T-cell (primary cell): ENCODE measurements around the gene SYT2. TPM values are rescaled to one million over a fixed set of nuclear protein-coding genes. Genes with fewer than 3 reads are reported as not detected.
"Not testable (repeated sequence)": the region's sequence is repeated elsewhere in the genome, so short reads cannot be mapped to it uniquely, and the experiment has no call there.

Experiments
- ATAC-seq, 4 experiments: fragments of 200-7000 bp in 3 of 4; fragments of 150-1000 bp in 1 of 4; cut with Tn5 transposase; replicated peaks in 1 of 4; 1 replicate in 3 of 4; 2 replicates in 1 of 4; pipeline ENCODE4 v1.10.0; 2021; ENCODE audit warnings: moderate library complexity in 3 of 4, mild to moderate bottlenecking in 2 of 4, moderate number of reproducible peaks in 1 of 4
- CTCF ChIA-PET, 2 donors: fragments of 300-600 bp; sonication (Branson Sonifier 250); formaldehyde crosslinking; loops; one replicate each; lab custom pipeline; 2022; ENCODE audit warnings: antibody characterized with exemption in 2 of 2; lab: Charles Lee
- POLR2A ChIA-PET, 2 donors: fragments of 300-600 bp; sonication (Branson Sonifier 250); formaldehyde crosslinking; loops; one replicate each; lab custom pipeline; 2022; ENCODE audit warnings: antibody characterized with exemption in 2 of 2; lab: Charles Lee
- DNase-seq, 35 experiments: peaks; one replicate each; pipeline versions ENCODE4 v3.0.0 to v3.0.0-alpha.2; 2013 to 2023
- H3K27ac ChIP-seq: one replicate; pipeline ENCODE4 v1.5.1; 2013; ENCODE audit warnings: low read length
- H3K27me3 ChIP-seq, 2 experiments: replicated peaks in 1 of 2; 1 replicate in 1 of 2; 2 replicates in 1 of 2; pipeline versions ENCODE4 v1.6.1 to v1.7.0; 2013; ENCODE audit warnings: low read length in 1 of 2, mixed read lengths in 1 of 2; ENCODE audit not compliant: control insufficient read depth in 2 of 2, insufficient read depth in 2 of 2; ENCODE audit errors: extremely low read depth in 1 of 2
- H3K36me3 ChIP-seq, 2 donors: 1 replicate in 1 of 2; 2 replicates in 1 of 2; pipeline versions ENCODE4 v1.6.1 to v1.7.0; 2013; ENCODE audit warnings: low read length in 1 of 2; ENCODE audit not compliant: control insufficient read depth in 2 of 2, insufficient read depth in 1 of 2; ENCODE audit errors: extremely low read depth in 1 of 2
- H3K4me1 ChIP-seq, 2 experiments: 1 replicate in 1 of 2; 2 replicates in 1 of 2; pipeline versions ENCODE4 v1.6.1 to v1.7.0; 2013; ENCODE audit warnings: low read length in 2 of 2, mixed read lengths in 1 of 2; ENCODE audit not compliant: insufficient read depth in 2 of 2, control insufficient read depth in 1 of 2; ENCODE audit errors: extremely low read depth in 1 of 2
- H3K4me3 ChIP-seq, 2 donors: 1 replicate in 1 of 2; 2 replicates in 1 of 2; pipeline versions ENCODE4 v1.5.1 to v1.7.0; 2013; ENCODE audit warnings: mild to moderate bottlenecking in 2 of 2, low read length in 1 of 2, moderate library complexity in 1 of 2; ENCODE audit not compliant: control insufficient read depth in 1 of 2; ENCODE audit errors: extremely low read depth in 1 of 2
- H3K9me3 ChIP-seq: 2 replicates; pipeline ENCODE4 v1.7.0; 2013
- H3K27ac Mint-ChIP-seq, 2 donors: one replicate each; pipeline ENCODE4 v1.8.0; 2020 to 2021; ENCODE audit warnings: mild to moderate bottlenecking in 2 of 2, mixed read lengths in 2 of 2
- H3K27me3 Mint-ChIP-seq, 2 donors: one replicate each; pipeline ENCODE4 v1.8.0; 2021 to 2022; ENCODE audit warnings: mixed read lengths in 2 of 2
- H3K36me3 Mint-ChIP-seq: one replicate; pipeline ENCODE4 v1.8.0; 2021; ENCODE audit warnings: mixed read lengths
- H3K4me1 Mint-ChIP-seq, 3 donors: one replicate each; pipeline ENCODE4 v1.8.0; 2020 to 2022; ENCODE audit warnings: mixed read lengths in 3 of 3, mild to moderate bottlenecking in 1 of 3
- H3K4me3 Mint-ChIP-seq, 3 donors: one replicate each; pipeline ENCODE4 v1.8.0; 2020 to 2022; ENCODE audit warnings: mild to moderate bottlenecking in 3 of 3, mixed read lengths in 3 of 3, moderate library complexity in 3 of 3
- H3K9me3 Mint-ChIP-seq, 3 donors: one replicate each; pipeline ENCODE4 v1.8.0; 2020 to 2022; ENCODE audit warnings: mixed read lengths in 3 of 3
- whole genome bisulfite sequencing: methylation state at CpG from one replicate; pipeline ENCODE4 v1.1.5; 2013; ENCODE audit warnings: missing lambda C conversion rate; ENCODE audit not compliant: insufficient coverage; 5-methylcytosine and 5-hydroxymethylcytosine counted together
- total RNA-seq, 35 experiments: library from RNA in 6 of 35; stranded (reverse) in 6 of 35; fragments of 120-200 nt in 1 of 35; gene quantifications; one replicate each; pipeline versions ENCODE4 v1.2.1 to v1.2.4 and lab custom pipeline; 2013 to 2026

Gene SYT2
- total RNA-seq, 5 donors from 2014 or later (not counting 1 experiment from before 2014, with no cell fraction given): 0.03 to 0.07 (median 0.06) TPM; not detected in 2

- H3K27ac Mint-ChIP-seq, H3K9me3 Mint-ChIP-seq, ATAC-seq, H3K4me3 ChIP-seq, H3K36me3 ChIP-seq, H3K9me3 ChIP-seq, CTCF ChIA-PET, H3K36me3 Mint-ChIP-seq, DNase-seq, POLR2A ChIA-PET, H3K4me3 Mint-ChIP-seq, H3K27ac ChIP-seq: not testable (repeated sequence)
- Histone ChIP-seq H3K27me3 (peaks cover 0 to 57% of the 10 kb centered on the region in 2 experiments), H3K4me1 (peaks cover 0 to 36% of the 10 kb centered on the region in 2 experiments)
- WGBS: 81% methylated on average over 8 of the region's 12 CpGs
- H3K4me1 Mint-ChIP-seq: peaks cover 17 to 25% (median 22%) of the 10 kb centered on the region in 3 donors
- H3K27me3 Mint-ChIP-seq: peaks cover 11 to 19% of the 10 kb centered on the region in 2 donors
Observed at GRCh38 chr1:202623476-202623875, 86.8 kb downstream of the SYT2 start.

GRCh38 chr1:202623075-202623474 lies 87.2 kb downstream of the SYT2 start:
- CTCF ChIA-PET: no interaction called here
- Mint-ChIP-seq H3K9me3 (no peaks in the 10 kb centered on the region), H3K4me3 (no peak overlapping the region), H3K36me3 (no peaks in the 10 kb centered on the region), H3K4me1 (peaks cover 15 to 21% (median 18%) of the 10 kb centered on the region in 3 donors), H3K27ac (no peak overlapping the region), H3K27me3 (peaks cover 11 to 21% of the 10 kb centered on the region in 2 donors)
- no peaks in the 10 kb centered on the region for H3K9me3 ChIP-seq
- DNase-seq (no peak), ATAC-seq (no peak)
- no peak overlapping the region for H3K27ac ChIP-seq
- peaks cover 0 to 59% of the 10 kb centered on the region in 2 experiments for H3K27me3 ChIP-seq
- POLR2A ChIA-PET: no interaction called here
- H3K4me1 ChIP-seq: peaks cover 0 to 32% of the 10 kb centered on the region in 2 experiments
- no peaks in the 10 kb centered on the region for H3K36me3 ChIP-seq
- H3K4me3 ChIP-seq: no peak overlapping the region
- WGBS: 93% methylated on average over 2 of the region's 7 CpGs

DNA sequence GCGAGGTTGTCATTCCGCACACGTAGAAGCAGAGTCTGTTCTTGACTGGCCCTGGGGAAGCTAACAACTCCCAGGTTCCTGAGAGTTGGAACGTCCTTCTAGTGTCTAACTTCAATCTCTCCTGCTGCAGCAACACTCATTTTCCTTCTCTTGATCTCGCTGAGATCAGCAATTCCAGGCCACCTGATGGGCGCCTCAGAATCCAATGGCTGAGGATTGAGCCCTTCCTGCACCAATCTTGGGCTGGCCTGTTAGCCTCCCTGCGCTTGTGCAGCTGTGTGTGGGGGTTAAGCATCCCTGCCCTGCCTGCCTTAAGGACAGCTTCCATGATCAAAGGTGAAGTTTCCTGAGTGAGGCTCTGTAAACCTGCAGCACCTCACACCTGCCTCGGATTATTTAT lies 87.9 kb downstream of the SYT2 start:
- Histone ChIP-seq H3K27me3 (peaks cover 0 to 56% of the 10 kb centered on the region in 2 experiments), H3K27ac (no peak overlapping the region), H3K4me3 (no peak overlapping the region), H3K9me3 (no peaks in the 10 kb centered on the region), H3K36me3 (no peaks in the 10 kb centered on the region), H3K4me1 (peaks cover 0 to 26% of the 10 kb centered on the region in 2 experiments)
- Mint-ChIP-seq H3K27ac (no peak overlapping the region), H3K27me3 (peaks cover 17 to 21% of the 10 kb centered on the region in 2 donors), H3K9me3 (no peaks in the 10 kb centered on the region), H3K4me1 (peaks cover 8 to 14% (median 11%) of the 10 kb centered on the region in 3 donors), H3K36me3 (no peaks in the 10 kb centered on the region), H3K4me3 (no peak overlapping the region)
- no peak for DNase-seq
- no peak for ATAC-seq
- WGBS: 90% methylated on average over 5 of the region's 8 CpGs
- ChIA-PET POLR2A (no interaction called here), CTCF (no interaction called here)

- H3K36me3 ChIP-seq: no peaks in the 10 kb centered on the region
- ChIA-PET POLR2A (no interaction called here), CTCF (no interaction called here)
- Mint-ChIP-seq H3K9me3 (no peaks in the 10 kb centered on the region), H3K4me1 (peaks cover 5 to 12% (median 9%) of the 10 kb centered on the region in 3 donors), H3K4me3 (no peak overlapping the region), H3K27me3 (peaks cover 26 to 29% of the 10 kb centered on the region in 2 donors), H3K36me3 (no peaks in the 10 kb centered on the region), H3K27ac (no peak overlapping the region)
- H3K4me1 ChIP-seq: peaks cover 0 to 19% of the 10 kb centered on the region in 2 experiments
- H3K4me3 ChIP-seq: no peak overlapping the region
- peaks cover 0 to 59% of the 10 kb centered on the region in 2 experiments for H3K27me3 ChIP-seq
- H3K27ac ChIP-seq: no peak overlapping the region
- WGBS: no CpG with 5 or more reads among the region's 3 CpGs
- no peaks in the 10 kb centered on the region for H3K9me3 ChIP-seq
- DNase-seq (no peak), ATAC-seq (no peak)
Observed at GRCh38 chr1:202621446-202621845, 88.8 kb downstream of the SYT2 start.

DNA sequence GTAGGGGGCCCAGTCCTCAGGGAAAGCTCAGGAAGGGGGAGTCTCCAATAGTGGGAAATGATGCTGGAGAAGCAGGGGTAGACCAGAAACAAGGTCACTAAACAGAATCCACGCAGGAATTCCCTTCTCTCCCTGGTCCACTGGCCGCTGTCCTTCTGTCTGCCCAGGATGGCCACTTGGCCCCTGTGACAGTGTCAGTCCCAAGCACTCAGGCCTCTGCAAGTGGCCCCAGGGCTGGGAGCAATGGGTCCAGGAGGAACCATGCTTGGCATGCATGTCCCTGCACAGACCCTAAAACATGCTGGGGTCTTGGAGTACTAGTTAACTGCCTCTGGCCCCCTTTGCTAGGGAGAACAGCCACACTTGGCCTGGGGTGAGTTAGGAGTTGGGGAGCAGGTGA lies 90.2 kb downstream of the SYT2 start:
- peaks cover 0 to 56% of the 10 kb centered on the region in 2 experiments for H3K27me3 ChIP-seq
- H3K36me3 ChIP-seq, CTCF ChIA-PET, H3K36me3 Mint-ChIP-seq, ATAC-seq, H3K4me3 ChIP-seq, H3K9me3 Mint-ChIP-seq, H3K27ac Mint-ChIP-seq, POLR2A ChIA-PET, H3K4me3 Mint-ChIP-seq, H3K27ac ChIP-seq, DNase-seq, H3K9me3 ChIP-seq: not testable (repeated sequence)
- WGBS: 100% methylated on average over 1 of the region's 2 CpGs
- Mint-ChIP-seq H3K27me3 (peaks cover 33 to 38% of the 10 kb centered on the region in 2 donors), H3K4me1 (peaks cover 12 to 23% (median 20%) of the 10 kb centered on the region in 3 donors)
- H3K4me1 ChIP-seq: peaks cover 0 to 18% of the 10 kb centered on the region in 2 experiments

- ATAC-seq (no peak), DNase-seq (no peak)
- WGBS: 80% methylated on average over 1 of the region's 2 CpGs
- Histone ChIP-seq H3K27ac (no peak overlapping the region), H3K9me3 (no peaks in the 10 kb centered on the region), H3K4me3 (no peak overlapping the region), H3K4me1 (peaks cover 0 to 12% of the 10 kb centered on the region in 2 experiments), H3K27me3 (peaks cover 0 to 52% of the 10 kb centered on the region in 2 experiments), H3K36me3 (no peaks in the 10 kb centered on the region)
- no peaks in the 10 kb centered on the region for H3K9me3 Mint-ChIP-seq
- ChIA-PET POLR2A (no interaction called here), CTCF (no interaction called here)
- H3K36me3 Mint-ChIP-seq: no peaks in the 10 kb centered on the region
- H3K4me1 Mint-ChIP-seq: peaks cover 12 to 23% (median 23%) of the 10 kb centered on the region in 3 donors
- H3K27ac Mint-ChIP-seq: no peak overlapping the region
- H3K27me3 Mint-ChIP-seq: peaks cover 33 to 38% of the 10 kb centered on the region in 2 donors
- no peak overlapping the region for H3K4me3 Mint-ChIP-seq
Observed at GRCh38 chr1:202619505-202619904, 90.7 kb downstream of the SYT2 start.
